Measurements from ENCODE around the gene RIC8B. TPM values are rescaled to one million over a fixed set of nuclear protein-coding genes. Genes with fewer than 3 reads are reported as not detected.

The RIC8B gene
- total RNA-seq, 1 experiment from 2014 or later, result 29.0 TPM

- H2AK5ac ChIP-seq (ENCODE audit: insufficient read length, low read length), result no peak overlapping the region
- no peak overlapping the region for H2AFZ ChIP-seq (ENCODE audit: low read length)
- peak overlapping the region; percentile 80 for H3K14ac ChIP-seq (ENCODE audit: insufficient read depth, low read length)
- H3K9me3 Mint-ChIP-seq, result no peaks in the 10 kb centered on the region
- H4K8ac ChIP-seq (replicated peaks; ENCODE audit: insufficient read length, low read depth, low read length), result no peak overlapping the region
- H4K20me1 ChIP-seq (ENCODE audit: control insufficient read depth, insufficient read depth, insufficient read length), result no peaks in the 10 kb centered on the region
- H4K5ac ChIP-seq (ENCODE audit: insufficient read length, low read depth, low read length), result no peak overlapping the region
- H3K27me3 Mint-ChIP-seq (ENCODE audit: low read depth), result no peaks in the 10 kb centered on the region
- H4K91ac ChIP-seq (ENCODE audit: insufficient read length, low read depth, low read length), result no peak overlapping the region
- H3K79me1 ChIP-seq (ENCODE audit: insufficient read depth, low read depth, low read length, poor library complexity, severe bottlenecking), result no peaks in the 10 kb centered on the region
- no peak overlapping the region for H2BK120ac ChIP-seq (ENCODE audit: low read depth, low read length, poor library complexity, severe bottlenecking)
- no peak overlapping the region for H2BK20ac ChIP-seq (ENCODE audit: low read depth, low read length, poor library complexity, severe bottlenecking)
- no peak overlapping the region for H3K56ac ChIP-seq (ENCODE audit: insufficient read length, low read depth, low read length)
- H2BK12ac ChIP-seq (ENCODE audit: insufficient read length, low read depth, low read length), result no peak overlapping the region
- no peak overlapping the region for H3K9ac ChIP-seq (ENCODE audit: extremely low read depth, insufficient read length, low read length)
- H3K36me3 Mint-ChIP-seq (ENCODE audit: insufficient read depth in 1 of 3, low read depth in 3 of 3), result peaks cover 0 to 3% (median 0%) of the 10 kb centered on the region in 3 experiments; a peak in 1 of 7 replicates
- H2BK5ac ChIP-seq (ENCODE audit: insufficient read length, low read length), result no peak overlapping the region
- H3K4me1 Mint-ChIP-seq, result peaks cover 52 to 57% of the 10 kb centered on the region in 2 experiments
- H3K23ac ChIP-seq (ENCODE audit: insufficient read length, low read depth, low read length), result no peak overlapping the region
- no CpG with 5 or more reads among the region's 8 CpGs for WGBS (ENCODE audit: extremely low coverage, insufficient read length, low lambda C conversion rate)
- peak overlapping the region; percentile 25 for H3K18ac ChIP-seq (ENCODE audit: insufficient read length, low read depth, low read length)
- H3K23me2 ChIP-seq (ENCODE audit: insufficient read length, low read depth, low read length, poor library complexity, severe bottlenecking), result peaks cover 3% of the 10 kb centered on the region
- no peaks in the 10 kb centered on the region for H3K9me3 ChIP-seq (ENCODE audit: control insufficient read depth, low read depth, low read length)
- H3K79me2 ChIP-seq (ENCODE audit: insufficient read depth, low read length), result no peaks in the 10 kb centered on the region
- H3K4me2 ChIP-seq (ENCODE audit: insufficient read depth, insufficient read length, low read length), result no peak overlapping the region
- H3K27me3 ChIP-seq (ENCODE audit: insufficient read depth, low read length), result no peaks in the 10 kb centered on the region
- H3T11ph ChIP-seq (ENCODE audit: low read length), result no peak overlapping the region
- H3K27ac ChIP-seq (ENCODE audit: insufficient read length, low read depth, low read length), result no peak overlapping the region
- no peak overlapping the region for H3K4ac ChIP-seq (ENCODE audit: low read depth, low read length)
- no peak overlapping the region for H3K4me3 Mint-ChIP-seq
- peak overlapping the region in 1 of 3 experiments; percentile 33; a peak in 3 of 7 replicates for H3K27ac Mint-ChIP-seq
- no peak for DNase-seq
- peaks cover 15% of the 10 kb centered on the region for H3K4me1 ChIP-seq (ENCODE audit: insufficient read depth, low read length)
- no peak overlapping the region for H2BK15ac ChIP-seq (ENCODE audit: low read depth, low read length)
- TF ChIP-seq CTCF (conservative IDR thresholded peaks at IDR 0.05), result no peak
Observed at GRCh38 chr12:106766393-106766826, 8.1 kb upstream of the RIC8B start.

All from H9 (cell line).